ENCODE measurements around the gene EFNB2. TPM values are rescaled to one million over a fixed set of nuclear protein-coding genes. Genes with fewer than 3 reads are reported as not detected.

Gene EFNB2
- total and polyA plus RNA-seq, 4 donors = 2.6 to 6.1 (median 3.4) TPM

- no peak overlapping the region for H3K27ac ChIP-seq (ENCODE audit: low read depth in 1 of 2, low read length in 2 of 2)
- no peak overlapping the region for H3K9ac ChIP-seq (ENCODE audit: low read depth in 1 of 2, low read length in 2 of 2)
- WGBS = 75% methylated on average over 3 of the region's 3 CpGs
- no peaks in the 10 kb centered on the region for H3K36me3 ChIP-seq (ENCODE audit: control insufficient read depth in 4 of 4, insufficient read depth in 3 of 4, low read depth in 1 of 4, low read length in 3 of 4)
- no peak for TF ChIP-seq RXRA (IDR thresholded peaks at IDR 0.05)
- TF ChIP-seq JUND (IDR thresholded peaks at IDR 0.05) = no peak
- no peak for TF ChIP-seq NR2F2 (IDR thresholded peaks at IDR 0.05)
- TF ChIP-seq FOXA2 (IDR thresholded peaks at IDR 0.05) = no peak
- no peak for TF ChIP-seq TAF1 (conservative IDR thresholded peaks at IDR 0.05)
- no peak for TF ChIP-seq EGR1 (IDR thresholded peaks at IDR 0.05; ENCODE audit: low read depth in 2 of 2)
- no peak for TF ChIP-seq YY1 (IDR thresholded peaks at IDR 0.05)
- TF ChIP-seq HNF4G (IDR thresholded peaks at IDR 0.05) = no peak
- no peak for TF ChIP-seq ATF3 (IDR thresholded peaks at IDR 0.05)
- TF ChIP-seq SP1 (IDR thresholded peaks at IDR 0.05) = no peak
- no peak for TF ChIP-seq FOXA1 (IDR thresholded peaks at IDR 0.05)
- H3K27me3 ChIP-seq (ENCODE audit: control insufficient read depth in 4 of 4, insufficient read depth in 4 of 4, low read length in 3 of 4) = peaks cover 0 to 19% (median 3%) of the 10 kb centered on the region in 4 donors
- DNase-seq (ENCODE audit: low spot score) = no peak
- no peaks in the 10 kb centered on the region for H3K4me1 ChIP-seq (ENCODE audit: control insufficient read depth in 4 of 4, insufficient read depth in 4 of 4, low read length in 3 of 4)
- no peaks in the 10 kb centered on the region for H3K9me3 ChIP-seq (ENCODE audit: control insufficient read depth in 4 of 4, low read length in 3 of 4)
- H3K4me3 ChIP-seq (ENCODE audit: low read depth in 1 of 3, low read length in 3 of 3) = no peak overlapping the region
Measured at GRCh38 chr13:106525865-106526264, 9.6 kb downstream of the EFNB2 start.

- 53% methylated on average over 2 of the region's 2 CpGs for WGBS
- no peak overlapping the region for H3K27ac ChIP-seq (ENCODE audit: low read depth in 1 of 2, low read length in 2 of 2)
- H3K9ac ChIP-seq (ENCODE audit: low read depth in 1 of 2, low read length in 2 of 2) = no peak overlapping the region
- H3K4me3 ChIP-seq (ENCODE audit: low read depth in 1 of 3, low read length in 3 of 3) = no peak overlapping the region
- DNase-seq (ENCODE audit: low spot score) = no peak
- no peaks in the 10 kb centered on the region for H3K4me1 ChIP-seq (ENCODE audit: control insufficient read depth in 4 of 4, insufficient read depth in 4 of 4, low read length in 3 of 4)
- no peaks in the 10 kb centered on the region for H3K9me3 ChIP-seq (ENCODE audit: control insufficient read depth in 4 of 4, low read length in 3 of 4)
- no peaks in the 10 kb centered on the region for H3K36me3 ChIP-seq (ENCODE audit: control insufficient read depth in 4 of 4, insufficient read depth in 3 of 4, low read depth in 1 of 4, low read length in 3 of 4)
- TF ChIP-seq GABPA (IDR thresholded peaks at IDR 0.05 in 1 of 2, conservative IDR thresholded peaks at IDR 0.05 in 1 of 2) = no peak
- no peak for TF ChIP-seq FOXA2 (IDR thresholded peaks at IDR 0.05)
- no peak for TF ChIP-seq YY1 (IDR thresholded peaks at IDR 0.05)
- no peak for TF ChIP-seq ATF3 (IDR thresholded peaks at IDR 0.05)
- TF ChIP-seq REST (IDR thresholded peaks at IDR 0.05) = no peak
- TF ChIP-seq CTCF (IDR thresholded peaks at IDR 0.05; ENCODE audit: low read depth, low read length, missing input control) = no peak
- TF ChIP-seq FOXA1 (IDR thresholded peaks at IDR 0.05) = no peak
- no peak for TF ChIP-seq ZBTB33 (IDR thresholded peaks at IDR 0.05)
- no peak for TF ChIP-seq NR2F2 (IDR thresholded peaks at IDR 0.05)
- TF ChIP-seq TAF1 (conservative IDR thresholded peaks at IDR 0.05) = no peak
- TF ChIP-seq RAD21 (IDR thresholded peaks at IDR 0.05) = no peak
- H3K27me3 ChIP-seq (ENCODE audit: control insufficient read depth in 4 of 4, insufficient read depth in 4 of 4, low read length in 3 of 4) = peaks cover 0 to 19% (median 3%) of the 10 kb centered on the region in 4 donors
Measured at GRCh38 chr13:106524108-106524507, 11.4 kb downstream of the EFNB2 start.

Data from liver (tissue), 9 donors.